ENCODE data around the gene MYOCD. TPM values are rescaled to one million over a fixed set of nuclear protein-coding genes. Genes with fewer than 3 reads are reported as not detected.

The MYOCD gene
- polyA plus RNA-seq, 1 donor (not counting 4 experiments of a cell fraction or from before 2014, with no cell fraction given), result not detected

DNA sequence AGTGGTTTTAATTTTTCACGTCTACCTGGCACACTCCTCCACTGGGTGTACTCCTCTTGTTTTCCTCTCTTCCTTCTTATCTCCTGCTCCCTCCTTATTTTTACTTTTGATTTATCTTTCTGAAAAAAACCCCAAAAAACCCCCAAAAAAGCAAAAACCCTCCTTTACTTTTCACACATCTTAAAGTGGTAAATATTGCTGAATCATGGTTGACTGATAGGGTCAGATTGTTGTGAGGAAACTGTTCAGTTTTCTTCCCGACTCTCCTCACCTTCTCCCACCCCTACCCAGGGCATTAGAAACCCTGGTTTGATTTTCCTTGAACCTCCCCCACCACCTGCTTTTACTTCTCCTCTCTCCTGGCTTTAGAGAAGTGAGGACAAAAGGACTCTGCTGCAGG, 149.0 kb downstream of the MYOCD start:
- Histone ChIP-seq H3K4me3 (ENCODE audit: control insufficient read depth in 2 of 3, extremely low read depth in 1 of 3, insufficient read depth in 2 of 3, low read depth in 1 of 3, low read length in 3 of 3) (no peak overlapping the region), H3K27ac (ENCODE audit: control insufficient read depth, insufficient read depth, low read length) (no peak overlapping the region), H3K9ac (ENCODE audit: control insufficient read depth, extremely low read depth, insufficient read depth, low read length) (no peak overlapping the region), H3K27me3 (ENCODE audit: control insufficient read depth, extremely low read depth, insufficient read depth, low read length) (no peaks in the 10 kb centered on the region), H3K9me3 (ENCODE audit: control insufficient read depth, low read depth, low read length) (no peaks in the 10 kb centered on the region), H3K36me3 (ENCODE audit: control insufficient read depth in 2 of 2, extremely low read depth in 1 of 2, insufficient read depth in 2 of 2, low read length in 2 of 2) (no peaks in the 10 kb centered on the region), H3K79me2 (ENCODE audit: control insufficient read depth, insufficient read depth, low read length) (no peaks in the 10 kb centered on the region), H2AFZ (ENCODE audit: control insufficient read depth, low read length) (no peak overlapping the region), H4K20me1 (ENCODE audit: control insufficient read depth, extremely low read depth, insufficient read depth, low read length) (no peaks in the 10 kb centered on the region), H3K4me2 (ENCODE audit: control insufficient read depth, extremely low read depth, insufficient read depth, low read depth, low read length) (no peak overlapping the region), H3K4me1 (ENCODE audit: control insufficient read depth, extremely low read depth, insufficient read depth, low read length) (no peaks in the 10 kb centered on the region), H3K9me1 (ENCODE audit: control insufficient read depth, extremely low read depth, insufficient read depth, low read length) (no peaks in the 10 kb centered on the region)
- no peak for TF ChIP-seq EZH2 (IDR thresholded peaks at IDR 0.05; ENCODE audit: low read length)
- no peak for TF ChIP-seq CTCF (optimal IDR thresholded peaks at IDR 0.05 in 1 of 3, IDR thresholded peaks at IDR 0.05 in 1 of 3, conservative IDR thresholded peaks at IDR 0.05 in 1 of 3; ENCODE audit: extremely low read depth in 1 of 3, insufficient read depth in 2 of 3, low read length in 3 of 3)
- DNase-seq (ENCODE audit: low read depth, low spot score), result no peak
- FAIRE-seq, result no peak
- dilution Hi-C loops (cut with MboI; ENCODE audit: extremely low pct_ligation_motif_present, low sequenced_read_pairs), result no loop called here

DNA sequence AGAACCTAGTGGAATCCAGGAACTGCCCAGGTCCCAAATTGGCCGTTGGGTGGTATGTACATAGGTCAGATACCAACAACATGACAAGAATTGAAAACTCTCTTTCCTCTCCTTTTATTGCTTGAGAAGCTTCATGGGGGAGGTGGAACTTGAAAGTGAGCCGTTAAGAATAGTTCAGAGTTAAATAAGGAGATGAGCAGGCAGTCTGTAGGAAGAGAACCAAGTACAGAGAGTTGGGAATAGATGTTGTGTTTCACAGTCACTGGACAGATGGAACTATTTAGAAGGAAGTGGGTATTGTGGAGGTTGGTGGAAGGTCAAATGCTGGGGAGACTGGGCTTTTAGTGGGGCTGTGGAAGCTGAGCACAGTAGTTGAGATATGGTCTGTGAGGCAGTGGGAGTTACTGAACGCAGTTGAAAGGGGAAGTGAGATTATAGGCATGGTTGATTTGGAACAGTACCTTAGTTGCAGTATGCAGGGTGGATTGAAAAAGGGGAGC, 150.0 kb downstream of the MYOCD start:
- FAIRE-seq, result no peak

More for the DNA sequence above, 150.0 kb downstream of the MYOCD start:
- no peak overlapping the region for H3K4me3 ChIP-seq (ENCODE audit: control insufficient read depth in 2 of 3, extremely low read depth in 1 of 3, insufficient read depth in 2 of 3, low read depth in 1 of 3, low read length in 3 of 3)
- no peaks in the 10 kb centered on the region for H4K20me1 ChIP-seq (ENCODE audit: control insufficient read depth, extremely low read depth, insufficient read depth, low read length)
- H3K4me1 ChIP-seq (ENCODE audit: control insufficient read depth, extremely low read depth, insufficient read depth, low read length), result no peaks in the 10 kb centered on the region
- no peaks in the 10 kb centered on the region for H3K79me2 ChIP-seq (ENCODE audit: control insufficient read depth, insufficient read depth, low read length)
- no peak overlapping the region for H2AFZ ChIP-seq (ENCODE audit: control insufficient read depth, low read length)
- DNase-seq (ENCODE audit: low read depth, low spot score), result no peak
- dilution Hi-C loops (cut with MboI; ENCODE audit: extremely low pct_ligation_motif_present, low sequenced_read_pairs), result no loop called here
- H3K36me3 ChIP-seq (ENCODE audit: control insufficient read depth in 2 of 2, extremely low read depth in 1 of 2, insufficient read depth in 2 of 2, low read length in 2 of 2), result no peaks in the 10 kb centered on the region
- H3K27ac ChIP-seq (ENCODE audit: control insufficient read depth, insufficient read depth, low read length), result no peak overlapping the region
- no peak overlapping the region for H3K9ac ChIP-seq (ENCODE audit: control insufficient read depth, extremely low read depth, insufficient read depth, low read length)
- H3K9me1 ChIP-seq (ENCODE audit: control insufficient read depth, extremely low read depth, insufficient read depth, low read length), result no peaks in the 10 kb centered on the region
- no peaks in the 10 kb centered on the region for H3K27me3 ChIP-seq (ENCODE audit: control insufficient read depth, extremely low read depth, insufficient read depth, low read length)
- TF ChIP-seq CTCF (optimal IDR thresholded peaks at IDR 0.05 in 1 of 3, IDR thresholded peaks at IDR 0.05 in 1 of 3, conservative IDR thresholded peaks at IDR 0.05 in 1 of 3; ENCODE audit: extremely low read depth in 1 of 3, insufficient read depth in 2 of 3, low read length in 3 of 3) (no peak), EZH2 (IDR thresholded peaks at IDR 0.05; ENCODE audit: low read length) (no peak)
- H3K9me3 ChIP-seq (ENCODE audit: control insufficient read depth, low read depth, low read length), result no peaks in the 10 kb centered on the region
- no peak overlapping the region for H3K4me2 ChIP-seq (ENCODE audit: control insufficient read depth, extremely low read depth, insufficient read depth, low read depth, low read length)

Other genes with a start within 250 kb of the MYOCD start
- 1.9 to 2.2 TPM (median 2.2 TPM) in 3 replicates for gene ARHGAP44, start 123.6 kb downstream of the MYOCD start, polyA plus RNA-seq